ENCODE measurements around the gene COL4A1. TPM values are rescaled to one million over a fixed set of nuclear protein-coding genes. Genes with fewer than 3 reads are reported as not detected.

The COL4A1 gene
- total RNA-seq, 1 experiment from 2014 or later = 4.8 TPM

GRCh38 chr13:110121422-110122083 is 185.4 kb downstream of the COL4A1 start:
- Mint-ChIP-seq H3K4me1 (ENCODE audit: low read depth, unreplicated experiment) (peaks cover 7% of the 10 kb centered on the region), H3K27me3 (ENCODE audit: insufficient read depth, unreplicated experiment) (no peaks in the 10 kb centered on the region), H3K9me3 (ENCODE audit: unreplicated experiment) (no peaks in the 10 kb centered on the region), H3K36me3 (ENCODE audit: insufficient read depth, unreplicated experiment) (no peaks in the 10 kb centered on the region), H3K4me3 (ENCODE audit: unreplicated experiment) (no peak overlapping the region), H3K27ac (ENCODE audit: unreplicated experiment) (no peak overlapping the region)
- H3K9me3 ChIP-seq = no peaks in the 10 kb centered on the region
- intact Hi-C loops (cut with micrococcal nuclease; ENCODE audit: unreplicated experiment) = no loop called here
- H3K27me3 ChIP-seq (replicated peaks; ENCODE audit: control insufficient read depth, insufficient read depth, low read length) = no peaks in the 10 kb centered on the region
- no TSS peak for BruUV-seq (replicated peaks)
- no peak for TF ChIP-seq CTCF (IDR thresholded peaks at IDR 0.05; ENCODE audit: insufficient read depth in 1 of 2, low read depth in 1 of 2, low read length in 1 of 2, severe bottlenecking in 1 of 2, unreplicated experiment in 1 of 2)
- no peaks in the 10 kb centered on the region for H3K36me3 ChIP-seq (ENCODE audit: control insufficient read depth, insufficient read depth, low read length)
- no peaks in the 10 kb centered on the region for H3K4me1 ChIP-seq
- no peak overlapping the region for H3K4me3 ChIP-seq (ENCODE audit: low read depth, low read length)
- ChIA-PET POLR2A (no interaction called here), CTCF (no interaction called here)
- DNase-seq = no peak

DNA sequence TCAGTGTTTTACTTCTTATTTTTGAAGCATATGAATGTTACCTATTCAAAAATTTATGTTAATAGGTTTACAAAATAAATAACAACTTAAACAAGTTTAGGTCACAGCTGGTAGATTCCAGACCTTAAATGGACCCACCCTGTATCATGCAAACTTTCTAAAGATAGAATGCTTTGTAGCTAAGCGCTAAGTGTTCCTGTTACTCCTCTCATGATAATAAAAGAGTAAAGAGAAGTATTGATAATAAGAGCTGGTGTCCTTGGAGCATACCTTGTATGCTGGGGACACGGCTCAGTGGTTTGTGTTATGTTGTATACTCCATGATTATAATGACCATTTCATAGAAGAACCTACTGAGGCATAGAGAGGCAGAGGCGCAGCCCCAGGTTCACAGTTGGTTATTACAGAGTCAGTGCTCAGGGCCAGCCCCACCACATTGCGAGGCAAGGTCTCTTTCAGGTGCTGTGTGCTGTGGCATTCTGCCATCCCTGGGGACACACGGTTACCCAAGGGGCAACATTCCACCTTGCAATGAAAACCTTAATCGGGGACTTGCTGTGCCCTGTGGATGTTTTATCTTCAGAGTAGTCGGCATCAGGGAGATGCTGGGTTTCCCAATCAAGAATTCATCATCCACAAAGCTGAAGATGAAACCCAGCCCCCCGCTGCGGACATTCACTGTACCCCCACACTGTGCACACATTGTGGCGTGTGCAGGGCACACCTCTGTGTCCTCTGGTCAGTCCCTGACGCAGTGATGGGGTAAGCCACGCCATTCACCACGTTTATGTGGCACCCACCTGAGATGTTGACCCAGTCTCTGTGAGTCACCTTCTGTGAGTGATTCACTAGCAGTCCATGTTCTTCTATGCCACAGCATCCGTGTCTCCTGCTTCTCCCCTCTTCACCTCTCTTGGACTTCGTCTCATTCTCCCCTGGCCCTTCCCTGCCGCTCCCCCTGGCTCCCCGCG is 186.7 kb downstream of the COL4A1 start:
- Mint-ChIP-seq H3K36me3 (ENCODE audit: insufficient read depth, unreplicated experiment) (no peaks in the 10 kb centered on the region), H3K27me3 (ENCODE audit: insufficient read depth, unreplicated experiment) (no peaks in the 10 kb centered on the region), H3K9me3 (ENCODE audit: unreplicated experiment) (no peaks in the 10 kb centered on the region), H3K27ac (ENCODE audit: unreplicated experiment) (no peak overlapping the region), H3K4me3 (ENCODE audit: unreplicated experiment) (no peak overlapping the region), H3K4me1 (ENCODE audit: low read depth, unreplicated experiment) (no peaks in the 10 kb centered on the region)
- CTCF ChIA-PET = no interaction called here
- Histone ChIP-seq H3K4me3 (ENCODE audit: low read depth, low read length) (no peak overlapping the region), H3K4me1 (no peaks in the 10 kb centered on the region), H3K36me3 (ENCODE audit: control insufficient read depth, insufficient read depth, low read length) (no peaks in the 10 kb centered on the region), H3K27me3 (replicated peaks; ENCODE audit: control insufficient read depth, insufficient read depth, low read length) (no peaks in the 10 kb centered on the region), H3K9me3 (no peaks in the 10 kb centered on the region)
- POLR2A ChIA-PET = no interaction called here
- BruUV-seq (replicated peaks) = no TSS peak
- DNase-seq = no peak
- intact Hi-C loops (cut with micrococcal nuclease; ENCODE audit: unreplicated experiment) = no loop called here
- no peak for TF ChIP-seq CTCF (IDR thresholded peaks at IDR 0.05; ENCODE audit: insufficient read depth in 1 of 2, low read depth in 1 of 2, low read length in 1 of 2, severe bottlenecking in 1 of 2, unreplicated experiment in 1 of 2)

- Histone ChIP-seq H3K27me3 (replicated peaks; ENCODE audit: control insufficient read depth, insufficient read depth, low read length) (no peaks in the 10 kb centered on the region), H3K9me3 (no peaks in the 10 kb centered on the region), H3K4me1 (no peaks in the 10 kb centered on the region), H3K36me3 (ENCODE audit: control insufficient read depth, insufficient read depth, low read length) (no peaks in the 10 kb centered on the region), H3K4me3 (ENCODE audit: low read depth, low read length) (no peak overlapping the region)
- H3K4me1 Mint-ChIP-seq (ENCODE audit: low read depth, unreplicated experiment) = peaks cover 7% of the 10 kb centered on the region
- ChIA-PET CTCF (no interaction called here), POLR2A (no interaction called here)
- no peak overlapping the region for H3K4me3 Mint-ChIP-seq (ENCODE audit: unreplicated experiment)
- H3K27ac Mint-ChIP-seq (ENCODE audit: unreplicated experiment) = no peak overlapping the region
- H3K27me3 Mint-ChIP-seq (ENCODE audit: insufficient read depth, unreplicated experiment) = no peaks in the 10 kb centered on the region
- no TSS peak for BruUV-seq (replicated peaks)
- TF ChIP-seq CTCF (IDR thresholded peaks at IDR 0.05; ENCODE audit: insufficient read depth in 1 of 2, low read depth in 1 of 2, low read length in 1 of 2, severe bottlenecking in 1 of 2, unreplicated experiment in 1 of 2) = no peak
- no peaks in the 10 kb centered on the region for H3K9me3 Mint-ChIP-seq (ENCODE audit: unreplicated experiment)
- no peak for DNase-seq
- H3K36me3 Mint-ChIP-seq (ENCODE audit: insufficient read depth, unreplicated experiment) = no peaks in the 10 kb centered on the region
- intact Hi-C loops (cut with micrococcal nuclease; ENCODE audit: unreplicated experiment) = no loop called here
These were observed 188.9 kb downstream of the COL4A1 start for GRCh38 chr13:110118106-110118505.
